AML-193 (cell line): ENCODE results near the gene PRKAG2.

Source experiments
- DNase-seq, 2 experiments: peaks; one replicate each; lab custom pipeline; 2025; lab: John Stamatoyannopoulos, UW

Gene PRKAG2

GRCh38 chr7:151900986-151901621, 24.2 kb upstream of the PRKAG2 start:
- no peak for DNase-seq

GRCh38 chr7:151900591-151900985, 23.7 kb upstream of the PRKAG2 start:
- DNase-seq, result no peak

GRCh38 chr7:151899513-151900360, 22.8 kb upstream of the PRKAG2 start:
- no peak for DNase-seq

GRCh38 chr7:151897951-151898686, 21.2 kb upstream of the PRKAG2 start:
- DNase-seq, result no peak

GRCh38 chr7:151897161-151897731, 20.3 kb upstream of the PRKAG2 start:
- no peak for DNase-seq

GRCh38 chr7:151896486-151896885, 19.6 kb upstream of the PRKAG2 start:
- DNase-seq, result no peak

- no peak for DNase-seq
Observed at GRCh38 chr7:151896086-151896485, 19.2 kb upstream of the PRKAG2 start.

- no peak for DNase-seq
Observed at GRCh38 chr7:151895631-151896031, 18.7 kb upstream of the PRKAG2 start.

GRCh38 chr7:151895008-151895630, 18.2 kb upstream of the PRKAG2 start:
- no peak for DNase-seq

- DNase-seq, result no peak
Observed at GRCh38 chr7:151894111-151895007, 17.4 kb upstream of the PRKAG2 start.

- no peak for DNase-seq
Observed at GRCh38 chr7:151893405-151893923, 16.5 kb upstream of the PRKAG2 start.

- no peak for DNase-seq
Observed at GRCh38 chr7:151891753-151892152, 14.8 kb upstream of the PRKAG2 start.

GRCh38 chr7:151891182-151891581, 14.3 kb upstream of the PRKAG2 start:
- DNase-seq, result no peak

GRCh38 chr7:151890355-151891004, 13.6 kb upstream of the PRKAG2 start:
- DNase-seq, result peak in 1 of 2 experiments; percentile 9

- no peak for DNase-seq
Observed at GRCh38 chr7:151889406-151890354, 12.8 kb upstream of the PRKAG2 start.

GRCh38 chr7:151888079-151889067, 11.5 kb upstream of the PRKAG2 start:
- no peak for DNase-seq

GRCh38 chr7:151886783-151887182, 9.9 kb upstream of the PRKAG2 start:
- DNase-seq, result no peak

GRCh38 chr7:151885202-151885580, 8.3 kb upstream of the PRKAG2 start:
- DNase-seq, result no peak
